Ovary (tissue), 9 donors: ENCODE results near the gene TEX19. TPM values are rescaled to one million over a fixed set of nuclear protein-coding genes. Genes with fewer than 3 reads are reported as not detected.

Experiments
- DNase-seq, 5 donors: peaks; one replicate each; pipeline ENCODE4 v3.0.0-alpha.2; 2019 to 2020
- H3K27ac ChIP-seq, 2 donors: fragments of 200-600 bp; one replicate each; pipeline versions ENCODE4 v1.5.1 to v1.8.0; 2019 to 2022
- H3K27me3 ChIP-seq: fragments of 200-600 bp; one replicate; pipeline ENCODE4 v1.8.0; 2022
- H3K36me3 ChIP-seq: fragments of 200-600 bp; sonication (generic); one replicate; pipeline ENCODE4 v1.5.1; 2019
- H3K4me1 ChIP-seq: one replicate; pipeline ENCODE4 v1.8.1; 2013; ENCODE audit warnings: mild to moderate bottlenecking, moderate library complexity; ENCODE audit not compliant: insufficient read depth
- H3K4me3 ChIP-seq: fragments of 200-600 bp; sonication (generic); one replicate; pipeline ENCODE4 v1.5.1; 2017
- H3K9me3 ChIP-seq, 2 donors: fragments of 200-600 bp in 1 of 2; sonication (generic) in 1 of 2; one replicate each; pipeline versions ENCODE4 v1.5.1 to v1.8.1; 2013 to 2019; ENCODE audit warnings: mild to moderate bottlenecking in 1 of 2, moderate library complexity in 1 of 2
- CTCF ChIP-seq, 3 donors: fragments of 450-650 bp in 2 of 3; fragments of 200-600 bp in 1 of 3; IDR thresholded peaks; one replicate each; pipeline versions ENCODE4 v1.5.1 to v1.8.0; 2016 to 2022; ENCODE audit warnings: antibody characterized with exemption in 3 of 3, mild to moderate bottlenecking in 1 of 3
- EP300 ChIP-seq: sonication (generic); formaldehyde crosslinking; IDR thresholded peaks from one replicate; pipeline ENCODE4 v1.6.1; 2017; ENCODE audit warnings: antibody characterized with exemption
- POLR2A ChIP-seq: fragments of 450-650 bp; IDR thresholded peaks from one replicate; pipeline ENCODE4 v1.6.1; 2017; ENCODE audit warnings: antibody characterized with exemption, mild to moderate bottlenecking, moderate library complexity
- WGBS, 3 donors: extraction: QIAGEN DNeasy Blood & Tissue Kit in 1 of 3; methylation state at CpG; one replicate each; pipeline versions ENCODE4 v1.1.5 to v1.1.7; 2013 to 2017; 5-methylcytosine and 5-hydroxymethylcytosine counted together
- intact Hi-C, 4 donors: fragments of 100-400 bp; cut with DNase I; formaldehyde crosslinking; loops; one replicate each; pipeline versions ENCODE4 v1.11.0 to v1.15.1; 2022 to 2023
- polyA plus RNA-seq, 2 donors: library from polyadenylated mRNA; stranded (reverse); fragments of 200-250 nt in 1 of 2; fragments of 350-450 nt in 1 of 2; fragmentation: Illumina TruSeq in 1 of 2; extraction: RNeasy Lipid Tissue Mini Kit (QIAGEN cat#74804) in 1 of 2; gene quantifications; one replicate each; pipeline ENCODE4 v1.2.3, GENCODE V29; 2013 to 2014
- total RNA-seq, 7 donors: library from RNA; depleted of rRNA in 2 of 7; stranded (reverse); fragments of >200 nt in 2 of 7; fragmentation: NEBNext Ultra II Directional in 3 of 7; extraction: Animal tissue kit (Norgen Biotek cat#: 25700) in 3 of 7; gene quantifications; one replicate each; pipeline versions ENCODE4 v1.1.0 to v1.2.4, GENCODE V29; 2016 to 2023
- donor health status: DM: no; HTN: no; CAD: no; lungs with moderate emphysema.
- donor health status: DM: no; HTN: no; CAD: no.
- donor health status: Bipolar disorder and iron deficiency.
- donor health status: DM: yes; HTN: yes; CAD: no.
- donor health status: DM: no; HTN: no; CAD: no.
- donor health status: DM: yes; HTN: yes; CAD: no.

Gene TEX19
- total and polyA plus RNA-seq, 9 donors = not detected

DNA sequence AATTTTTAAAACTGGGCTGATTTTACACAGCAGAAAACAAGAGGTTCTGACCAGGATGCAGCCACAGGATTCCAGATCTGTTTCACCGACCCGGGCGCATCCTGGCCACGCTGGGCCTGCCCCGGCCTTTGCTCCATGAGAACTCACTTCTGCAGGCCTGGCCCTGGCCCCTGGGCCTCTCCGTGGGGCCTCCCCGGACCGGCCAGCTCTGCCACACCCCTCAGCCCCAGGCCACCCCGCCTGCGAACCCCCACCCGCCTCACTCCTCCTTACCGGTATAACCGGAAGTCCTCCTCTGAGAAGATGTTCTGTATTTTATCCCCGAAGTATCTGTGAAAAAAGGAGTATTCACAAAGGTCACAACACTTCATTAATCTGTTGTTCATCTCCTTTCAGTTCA is 46.0 kb downstream of the TEX19 start:
- WGBS, 3 donors = 90 to 93% (median 90%) methylated on average over 14 of the region's 14 CpGs
- intact Hi-C loops = no loop called here
- H3K36me3 ChIP-seq = no peaks in the 10 kb centered on the region

GRCh38 chr17:82406131-82406671 is 47.2 kb downstream of the TEX19 start:
- 87 to 92% (median 88%) methylated on average over 14 of the region's 14 CpGs for WGBS, 3 donors
- no peak for DNase-seq
- no peak for TF ChIP-seq CTCF (IDR thresholded peaks at IDR 0.05)
- no peak for TF ChIP-seq EP300
- TF ChIP-seq POLR2A = no peak
- no peaks in the 10 kb centered on the region for H3K9me3 ChIP-seq
- intact Hi-C loops = no loop called here
- no peak overlapping the region for H3K4me3 ChIP-seq
- no peaks in the 10 kb centered on the region for H3K36me3 ChIP-seq
- no peaks in the 10 kb centered on the region for H3K27me3 ChIP-seq
- no peaks in the 10 kb centered on the region for H3K4me1 ChIP-seq
- H3K27ac ChIP-seq = no peak overlapping the region

More for the DNA sequence above, 46.0 kb downstream of the TEX19 start:
- Histone ChIP-seq H3K27me3 (no peaks in the 10 kb centered on the region), H3K4me1 (no peaks in the 10 kb centered on the region), H3K27ac (no peak overlapping the region), H3K4me3 (no peak overlapping the region), H3K9me3 (no peaks in the 10 kb centered on the region)
- no peak for TF ChIP-seq CTCF (IDR thresholded peaks at IDR 0.05)
- DNase-seq = no peak

- Histone ChIP-seq H3K27ac (no peak overlapping the region), H3K4me3 (no peak overlapping the region), H3K4me1 (no peaks in the 10 kb centered on the region), H3K36me3 (no peaks in the 10 kb centered on the region), H3K27me3 (no peaks in the 10 kb centered on the region), H3K9me3 (no peaks in the 10 kb centered on the region)
- intact Hi-C loops = no loop called here
- no peak for TF ChIP-seq CTCF (IDR thresholded peaks at IDR 0.05)
- TF ChIP-seq POLR2A = no peak
- TF ChIP-seq EP300 = no peak
- no peak for DNase-seq
- 88 to 89% (median 89%) methylated on average over 13 of the region's 13 CpGs for WGBS, 3 donors
Measured at GRCh38 chr17:82407255-82407654, 48.2 kb downstream of the TEX19 start.

GRCh38 chr17:82408288-82408937 is 49.4 kb downstream of the TEX19 start:
- Histone ChIP-seq H3K27me3 (no peaks in the 10 kb centered on the region), H3K9me3 (no peaks in the 10 kb centered on the region), H3K4me3 (no peak overlapping the region), H3K27ac (no peak overlapping the region), H3K4me1 (peaks cover 3% of the 10 kb centered on the region), H3K36me3 (no peaks in the 10 kb centered on the region)
- intact Hi-C loops = no loop called here
- WGBS, 3 donors = 85 to 90% (median 86%) methylated on average over 15 of the region's 15 CpGs
- TF ChIP-seq POLR2A (no peak), EP300 (no peak), CTCF (IDR thresholded peaks at IDR 0.05) (no peak)
- DNase-seq = no peak
